HG03280 (cell line): ENCODE measurements around the gene LPIN1.
"Not testable (repeated sequence)": the region's sequence is repeated elsewhere in the genome, so short reads cannot be mapped to it uniquely, and the experiment has no call there.

Experiments
- ATAC-seq: cut with Tn5 transposase; IDR thresholded peaks from one replicate; pipeline ENCODE4 v1.9.1; 2021; ENCODE audit warnings: mild to moderate bottlenecking, moderate library complexity; ENCODE audit not compliant: unreplicated experiment

LPIN1 gene

DNA sequence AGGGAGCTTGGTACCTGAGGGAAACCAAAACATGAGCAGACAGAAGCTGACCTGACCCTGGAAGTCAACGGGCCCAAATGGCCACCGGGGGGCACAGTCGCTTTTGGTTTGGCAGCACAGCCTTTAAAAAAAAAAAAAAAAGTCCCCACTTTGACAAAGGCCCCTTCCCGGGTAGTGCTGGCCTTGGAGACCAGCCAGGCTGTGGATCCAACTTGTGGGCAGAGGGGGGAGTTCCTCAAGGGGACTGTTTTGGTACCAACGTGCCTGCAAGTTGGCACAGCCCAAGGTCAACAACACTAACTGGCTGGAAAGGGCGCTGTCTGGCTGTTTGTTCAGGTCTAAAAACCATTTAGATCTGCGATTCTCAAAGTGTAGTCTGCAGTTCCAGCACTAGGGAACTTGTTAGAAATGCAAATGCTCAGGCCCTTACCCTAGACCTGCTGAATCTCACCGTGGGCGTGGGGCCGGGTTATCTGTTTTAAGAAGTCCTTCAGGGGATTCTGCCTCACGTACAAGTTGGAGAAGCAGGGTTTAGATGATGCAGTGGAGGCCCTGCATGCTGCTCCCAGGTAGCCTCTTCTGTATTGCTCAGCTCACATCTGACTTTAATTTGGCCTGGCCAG lies 83.0 kb downstream of the LPIN1 start:
- peak; percentile 29 for ATAC-seq

GRCh38 chr2:11829947-11830707 lies 83.7 kb downstream of the LPIN1 start:
- ATAC-seq: peak; percentile 84

DNA sequence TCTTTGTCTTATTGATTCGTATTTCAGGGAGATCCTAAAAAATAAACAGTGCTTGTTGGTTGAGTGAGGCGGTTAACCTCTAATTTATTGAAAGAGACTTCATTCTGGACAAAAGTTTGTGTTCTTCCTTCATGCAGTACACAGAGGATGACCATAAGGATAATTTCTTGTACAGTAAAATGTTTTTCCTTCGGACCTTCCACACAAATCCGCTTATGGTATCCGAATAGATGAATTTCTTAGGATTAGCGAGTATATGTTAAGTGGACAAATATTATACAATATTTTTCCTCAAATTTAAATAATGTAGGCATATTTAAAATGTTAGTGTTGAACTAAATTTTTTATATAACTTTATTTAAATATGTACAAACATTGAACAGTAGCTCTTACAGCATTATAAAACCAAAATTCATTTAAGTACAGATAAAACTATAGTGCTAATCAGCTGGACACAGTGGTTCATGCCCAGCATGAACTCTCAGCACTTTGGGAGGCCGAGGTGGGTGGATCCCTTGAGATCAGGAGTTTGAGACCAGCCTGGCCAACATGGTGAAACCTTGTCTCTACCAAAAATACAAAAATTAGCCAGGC lies 84.4 kb downstream of the LPIN1 start:
- ATAC-seq: no peak

GRCh38 chr2:11831415-11831814 lies 85.0 kb downstream of the LPIN1 start:
- no peak for ATAC-seq

DNA sequence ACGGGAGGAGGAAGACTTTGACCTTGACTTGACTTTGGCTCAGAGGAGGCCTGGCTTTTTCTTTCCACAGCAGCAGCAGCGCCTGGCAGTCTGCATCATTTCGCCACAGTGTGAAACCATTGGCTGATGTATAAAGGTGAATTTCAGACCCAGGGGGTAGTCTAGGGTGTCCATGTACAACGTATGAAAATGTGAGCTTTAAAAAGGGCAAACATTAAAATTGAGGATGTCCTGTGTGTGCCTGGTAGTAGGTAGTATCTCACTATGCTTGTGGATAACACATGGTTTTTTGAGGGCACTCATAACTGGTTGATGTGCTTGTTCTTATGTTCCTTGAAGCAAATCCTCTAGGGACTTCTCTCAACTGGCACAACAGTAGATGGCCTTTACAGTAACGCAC lies 86.1 kb downstream of the LPIN1 start:
- no peak for ATAC-seq

GRCh38 chr2:11833601-11834000 lies 87.2 kb downstream of the LPIN1 start:
- no peak for ATAC-seq

- ATAC-seq: no peak
Measured at GRCh38 chr2:11835403-11835802, 89.0 kb downstream of the LPIN1 start.

DNA sequence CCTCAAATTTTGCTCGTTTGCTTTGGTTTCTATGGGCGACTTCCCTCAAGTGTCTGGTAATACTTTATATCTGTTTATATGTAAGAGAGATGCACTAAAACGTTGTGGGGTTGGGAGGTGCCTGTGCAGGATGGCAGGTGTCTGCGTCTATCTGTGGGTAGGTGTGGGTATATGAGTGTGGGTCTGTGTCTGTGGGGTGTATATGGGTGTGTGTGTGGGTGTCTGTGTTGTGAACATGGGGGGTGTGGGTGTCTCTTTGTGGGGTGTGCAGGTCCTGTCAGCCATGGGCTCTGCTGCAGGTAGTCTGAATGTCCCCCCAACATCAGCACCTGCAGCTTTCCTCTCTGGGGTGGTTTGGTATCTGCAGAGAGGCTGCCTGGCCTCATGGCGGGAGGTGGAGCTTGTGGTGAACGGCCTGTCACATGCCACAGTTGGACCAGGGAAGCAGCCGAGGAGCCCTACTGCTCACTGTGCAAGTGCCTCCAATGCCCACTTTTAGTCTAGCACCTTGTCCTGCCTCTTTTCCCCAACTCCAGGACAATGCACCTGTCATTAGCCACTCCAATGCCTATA lies 90.3 kb downstream of the LPIN1 start:
- no peak for ATAC-seq

DNA sequence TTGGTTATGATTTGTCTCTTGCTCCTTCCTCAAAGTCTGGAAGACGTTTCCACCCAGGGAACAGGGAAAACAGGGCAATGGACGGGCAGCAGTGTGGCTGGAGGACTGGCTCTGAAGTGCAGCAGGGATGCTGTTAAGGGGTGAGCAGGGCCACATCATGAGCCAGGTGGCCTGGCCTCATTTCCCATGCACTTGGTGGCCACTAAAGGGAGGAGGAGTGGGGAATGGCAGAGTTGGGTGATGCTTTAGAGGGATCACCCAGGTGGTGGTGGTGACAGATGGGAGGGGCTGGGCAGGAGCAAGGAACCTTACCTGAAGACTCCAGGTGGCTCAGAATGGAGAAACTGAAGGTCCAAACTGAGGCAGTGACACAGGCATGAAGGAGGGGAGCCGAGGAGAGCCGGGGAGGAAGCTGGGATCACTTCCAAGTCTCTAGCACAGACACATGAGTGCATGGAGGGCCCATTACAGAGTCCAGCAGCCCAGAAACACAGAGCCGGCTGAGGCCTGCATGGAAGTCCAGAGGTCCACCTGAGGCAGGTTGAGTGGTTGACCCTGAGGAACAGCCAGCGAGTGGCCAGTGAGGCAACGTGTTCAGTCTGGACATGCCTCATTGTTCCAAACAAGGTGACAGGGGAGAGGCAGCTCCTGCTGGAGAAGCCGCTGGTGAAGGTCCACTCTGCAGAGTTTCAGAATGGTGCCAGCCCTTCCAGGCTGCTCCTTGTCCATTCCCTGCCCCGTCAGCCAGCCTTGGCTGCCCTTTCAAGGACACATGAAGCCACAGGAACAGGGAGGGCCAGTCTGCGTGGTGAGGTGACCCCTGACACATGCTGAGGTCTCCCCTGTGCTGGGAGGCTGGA lies 91.7 kb downstream of the LPIN1 start:
- no peak for ATAC-seq

DNA sequence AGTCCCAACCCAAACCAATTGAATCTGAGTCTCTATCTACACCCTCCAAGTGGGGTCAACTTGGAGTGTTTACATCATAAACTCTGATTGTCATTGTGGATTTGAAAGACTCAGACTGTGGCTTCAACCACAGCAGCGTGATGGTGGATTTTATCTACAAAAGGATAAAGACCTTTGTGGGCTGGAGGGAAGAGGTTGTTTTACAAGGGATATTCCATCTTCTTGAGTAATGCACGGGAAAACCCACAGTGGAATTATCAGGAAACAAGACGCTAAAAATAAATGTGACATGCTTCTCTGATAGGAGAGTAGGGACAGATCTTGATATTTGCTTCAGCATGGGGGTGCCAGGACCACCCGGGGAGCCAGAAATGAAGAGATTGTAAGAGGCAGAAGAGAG lies 93.5 kb downstream of the LPIN1 start:
- no peak for ATAC-seq

DNA sequence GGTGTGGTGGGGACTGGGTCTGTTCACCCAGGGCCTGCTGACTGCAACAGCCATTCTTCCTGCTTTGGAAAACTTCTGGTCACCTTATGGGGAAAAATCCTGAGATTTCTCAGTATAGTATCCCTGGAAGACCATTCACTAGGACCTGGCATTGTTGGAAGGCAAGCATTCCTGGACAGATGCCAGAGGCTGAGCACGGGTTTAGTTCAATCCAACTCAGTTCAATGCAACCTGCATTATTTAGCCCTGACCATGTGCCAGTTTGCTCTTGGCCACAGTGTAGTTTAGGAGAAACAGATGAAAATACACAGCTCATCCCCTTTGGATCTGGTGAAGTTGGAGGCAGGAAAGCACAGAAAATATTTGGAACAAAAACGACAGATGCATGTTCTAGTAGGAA lies 95.9 kb downstream of the LPIN1 start:
- no peak for ATAC-seq

- not testable (repeated sequence) for ATAC-seq
Measured at GRCh38 chr2:11844798-11845197, 98.4 kb downstream of the LPIN1 start.

GRCh38 chr2:11847935-11848334 lies 101.5 kb downstream of the LPIN1 start:
- ATAC-seq: not testable (repeated sequence)

- no peak for ATAC-seq
Measured at GRCh38 chr2:11850082-11850481, 103.7 kb downstream of the LPIN1 start.

DNA sequence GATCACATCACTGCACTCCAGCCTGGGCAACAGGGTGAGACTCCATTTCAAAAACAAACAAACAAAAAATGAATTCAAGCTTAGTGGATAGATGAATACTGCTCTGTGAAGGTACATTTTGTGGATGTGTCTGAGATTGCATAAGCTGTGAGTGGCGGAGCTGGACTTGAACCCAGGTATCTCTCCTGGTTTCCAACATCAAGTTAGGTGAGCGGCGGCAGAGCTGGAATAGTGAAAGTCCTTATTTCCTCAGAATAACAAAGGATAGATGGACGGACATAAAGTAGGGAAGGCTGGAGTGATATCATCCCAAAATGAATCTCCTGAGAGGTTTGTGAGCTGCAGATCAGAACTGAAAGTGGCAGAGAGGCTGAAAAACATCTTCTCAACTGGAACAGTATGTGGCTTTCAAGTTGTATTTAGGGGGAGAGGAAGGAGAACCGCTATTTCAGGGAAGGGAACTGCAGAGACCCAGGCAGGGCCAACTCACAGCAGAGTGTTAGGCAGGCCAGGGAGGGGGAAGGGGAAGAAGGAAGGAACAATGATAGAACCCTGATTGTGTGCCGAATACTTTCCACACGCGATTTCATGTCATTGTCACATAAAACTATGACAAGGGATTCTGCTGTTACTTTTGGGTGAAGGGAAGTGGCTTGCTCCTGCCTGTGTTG lies 106.2 kb downstream of the LPIN1 start:
- no peak for ATAC-seq

- no peak for ATAC-seq
Measured at GRCh38 chr2:11853197-11853588, 106.8 kb downstream of the LPIN1 start.

DNA sequence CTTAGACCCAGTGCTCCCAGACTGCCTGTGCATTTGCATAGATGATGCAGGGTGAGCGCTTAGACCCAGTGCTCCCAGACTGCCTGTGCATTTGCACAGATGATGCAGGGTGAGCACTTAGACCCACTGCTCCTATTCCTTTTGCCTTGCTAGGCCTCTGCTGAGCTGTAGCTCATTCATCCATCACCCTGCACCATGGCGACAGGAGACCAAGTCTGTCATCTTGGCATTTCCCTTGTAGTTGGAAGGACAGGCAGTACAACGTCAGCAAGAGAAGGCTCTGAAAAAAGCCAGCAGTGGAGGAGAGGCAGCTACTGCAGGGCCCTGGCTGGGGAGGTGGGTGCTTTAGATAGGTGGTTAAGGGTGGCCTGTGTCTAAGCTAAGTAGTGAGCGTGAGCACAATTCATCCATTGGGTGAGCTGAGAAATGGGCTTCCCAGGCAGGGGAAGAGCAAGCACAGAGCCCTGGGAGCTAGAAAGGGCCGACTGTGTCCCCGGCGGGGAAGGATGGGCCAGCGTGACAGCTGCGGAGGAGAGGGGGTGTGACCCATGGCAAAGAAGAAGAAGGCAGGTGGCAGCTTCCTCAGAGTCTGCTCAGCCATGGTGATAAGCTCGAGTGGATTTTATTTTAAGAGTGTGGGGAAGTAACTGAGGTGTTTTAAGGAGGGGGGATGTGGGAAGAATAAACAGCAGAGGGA lies 108.8 kb downstream of the LPIN1 start:
- no peak for ATAC-seq

GRCh38 chr2:11856095-11856494 lies 109.7 kb downstream of the LPIN1 start:
- no peak for ATAC-seq

DNA sequence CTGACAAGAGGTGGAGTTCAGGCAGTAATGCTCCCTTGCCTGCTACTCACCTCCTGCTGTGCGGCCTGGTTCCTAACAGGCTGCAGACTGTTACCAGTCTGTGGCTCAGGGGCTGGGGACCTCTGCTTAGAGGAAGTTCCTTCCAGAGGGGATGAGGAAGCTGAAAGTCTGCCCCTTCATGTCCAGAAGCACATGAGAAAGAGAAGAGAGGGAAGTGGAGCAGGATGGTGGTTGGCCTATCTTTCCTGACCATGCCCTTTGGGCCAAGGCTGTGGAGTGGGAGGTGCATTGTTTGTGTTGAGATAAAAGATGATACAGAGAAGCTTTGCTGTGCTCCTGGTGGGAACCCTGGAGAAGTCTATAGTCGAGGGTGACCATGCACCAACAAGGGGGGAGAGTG lies 112.5 kb downstream of the LPIN1 start:
- ATAC-seq: no peak

GRCh38 chr2:11859975-11860374 lies 113.5 kb downstream of the LPIN1 start:
- ATAC-seq: not testable (repeated sequence)
